GM11168 (cell line): ENCODE results near the gene GRIA1.
"Not testable (repeated sequence)": the region's sequence is repeated elsewhere in the genome, so short reads cannot be mapped to it uniquely, and the experiment has no call there.

Experiments
- in situ Hi-C: fragments of 300-500 bp; cut with MboI; formaldehyde crosslinking; loops from one replicate; pipeline ENCODE4 v1.12.0; 2022; ENCODE audit warnings: low sequenced_read_pairs; ENCODE audit not compliant: unreplicated experiment

GRIA1 gene

GRCh38 chr5:153798830-153799229 lies 308.4 kb downstream of the GRIA1 start:
- in situ Hi-C loops, result no loop called here

GRCh38 chr5:153799466-153799865 lies 309.0 kb downstream of the GRIA1 start:
- in situ Hi-C loops, result no loop called here

- in situ Hi-C loops, result no loop called here
Observed at GRCh38 chr5:153802050-153802821, 311.8 kb downstream of the GRIA1 start.

- in situ Hi-C loops, result no loop called here
Observed at GRCh38 chr5:153807801-153808200, 317.3 kb downstream of the GRIA1 start.

- in situ Hi-C loops, result no loop called here
Observed at GRCh38 chr5:153809166-153809565, 318.7 kb downstream of the GRIA1 start.

GRCh38 chr5:153813901-153814300 lies 323.4 kb downstream of the GRIA1 start:
- in situ Hi-C loops, result no loop called here

GRCh38 chr5:153816870-153817269 lies 326.4 kb downstream of the GRIA1 start:
- in situ Hi-C loops, result no loop called here

GRCh38 chr5:153818626-153819025 lies 328.2 kb downstream of the GRIA1 start:
- in situ Hi-C loops, result no loop called here

- in situ Hi-C loops, result no loop called here
Observed at GRCh38 chr5:153823036-153823435, 332.6 kb downstream of the GRIA1 start.

GRCh38 chr5:153824909-153825308 lies 334.4 kb downstream of the GRIA1 start:
- in situ Hi-C loops, result no loop called here

GRCh38 chr5:153827397-153827796 lies 336.9 kb downstream of the GRIA1 start:
- in situ Hi-C loops, result no loop called here

GRCh38 chr5:153829510-153830065 lies 339.1 kb downstream of the GRIA1 start:
- in situ Hi-C loops, result no loop called here

GRCh38 chr5:153831973-153832372 lies 341.5 kb downstream of the GRIA1 start:
- in situ Hi-C loops, result no loop called here

- in situ Hi-C loops, result no loop called here
Observed at GRCh38 chr5:153835891-153836515, 345.5 kb downstream of the GRIA1 start.

- in situ Hi-C loops, result not testable (repeated sequence)
Observed at GRCh38 chr5:153849303-153850113, 359.0 kb downstream of the GRIA1 start.

- in situ Hi-C loops, result no loop called here
Observed at GRCh38 chr5:153860195-153860886, 369.9 kb downstream of the GRIA1 start.

GRCh38 chr5:153862906-153863305 lies 372.4 kb downstream of the GRIA1 start:
- in situ Hi-C loops, result not testable (repeated sequence)
